Measurements from ENCODE around the gene SPATA6L. TPM values are rescaled to one million over a fixed set of nuclear protein-coding genes. Genes with fewer than 3 reads are reported as not detected.

SPATA6L gene
- total and polyA plus RNA-seq, 4 donors = 1.6 to 6.2 (median 2.2) TPM

DNA sequence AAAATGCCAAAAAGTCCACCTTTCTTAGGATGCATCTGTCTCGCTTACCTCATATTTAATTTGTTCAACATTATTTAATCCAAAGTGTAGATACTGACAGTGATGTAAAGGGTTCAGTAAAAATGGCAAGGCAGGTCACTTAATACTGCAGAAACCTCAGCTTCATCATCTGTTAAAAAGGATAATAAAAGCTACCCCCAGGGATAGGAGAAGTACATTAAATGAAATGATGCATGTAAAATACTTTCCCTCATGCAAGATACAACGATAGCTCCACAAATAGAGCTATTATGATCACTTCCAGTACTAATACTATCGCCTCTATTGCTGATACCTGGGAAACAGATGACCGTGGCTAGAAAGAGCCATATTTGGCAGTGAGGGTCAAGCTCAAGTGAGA, 93.1 kb downstream of the SPATA6L start:
- DNase-seq (ENCODE audit: low spot score) = no peak
- no peak for TF ChIP-seq JUND (IDR thresholded peaks at IDR 0.05)
- no peak for TF ChIP-seq GABPA (IDR thresholded peaks at IDR 0.05 in 1 of 2, conservative IDR thresholded peaks at IDR 0.05 in 1 of 2)
- no peak for TF ChIP-seq SP1 (IDR thresholded peaks at IDR 0.05)
- TF ChIP-seq HNF4A (conservative IDR thresholded peaks at IDR 0.05) = no peak
- no peak for TF ChIP-seq NR2F2 (IDR thresholded peaks at IDR 0.05)
- no peak for TF ChIP-seq TAF1 (conservative IDR thresholded peaks at IDR 0.05)
- TF ChIP-seq FOXA2 (IDR thresholded peaks at IDR 0.05) = no peak
- TF ChIP-seq ATF3 (IDR thresholded peaks at IDR 0.05) = no peak
- TF ChIP-seq HNF4G (IDR thresholded peaks at IDR 0.05) = no peak
- TF ChIP-seq, protein P1, sequence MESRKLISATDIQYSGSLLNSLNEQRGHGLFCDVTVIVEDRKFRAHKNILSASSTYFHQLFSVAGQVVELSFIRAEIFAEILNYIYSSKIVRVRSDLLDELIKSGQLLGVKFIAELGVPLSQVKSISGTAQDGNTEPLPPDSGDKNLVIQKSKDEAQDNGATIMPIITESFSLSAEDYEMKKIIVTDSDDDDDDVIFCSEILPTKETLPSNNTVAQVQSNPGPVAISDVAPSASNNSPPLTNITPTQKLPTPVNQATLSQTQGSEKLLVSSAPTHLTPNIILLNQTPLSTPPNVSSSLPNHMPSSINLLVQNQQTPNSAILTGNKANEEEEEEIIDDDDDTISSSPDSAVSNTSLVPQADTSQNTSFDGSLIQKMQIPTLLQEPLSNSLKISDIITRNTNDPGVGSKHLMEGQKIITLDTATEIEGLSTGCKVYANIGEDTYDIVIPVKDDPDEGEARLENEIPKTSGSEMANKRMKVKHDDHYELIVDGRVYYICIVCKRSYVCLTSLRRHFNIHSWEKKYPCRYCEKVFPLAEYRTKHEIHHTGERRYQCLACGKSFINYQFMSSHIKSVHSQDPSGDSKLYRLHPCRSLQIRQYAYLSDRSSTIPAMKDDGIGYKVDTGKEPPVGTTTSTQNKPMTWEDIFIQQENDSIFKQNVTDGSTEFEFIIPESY (IDR thresholded peaks at IDR 0.05) = no peak
- no peak for TF ChIP-seq MAX (IDR thresholded peaks at IDR 0.05)
- TF ChIP-seq, protein P2, sequence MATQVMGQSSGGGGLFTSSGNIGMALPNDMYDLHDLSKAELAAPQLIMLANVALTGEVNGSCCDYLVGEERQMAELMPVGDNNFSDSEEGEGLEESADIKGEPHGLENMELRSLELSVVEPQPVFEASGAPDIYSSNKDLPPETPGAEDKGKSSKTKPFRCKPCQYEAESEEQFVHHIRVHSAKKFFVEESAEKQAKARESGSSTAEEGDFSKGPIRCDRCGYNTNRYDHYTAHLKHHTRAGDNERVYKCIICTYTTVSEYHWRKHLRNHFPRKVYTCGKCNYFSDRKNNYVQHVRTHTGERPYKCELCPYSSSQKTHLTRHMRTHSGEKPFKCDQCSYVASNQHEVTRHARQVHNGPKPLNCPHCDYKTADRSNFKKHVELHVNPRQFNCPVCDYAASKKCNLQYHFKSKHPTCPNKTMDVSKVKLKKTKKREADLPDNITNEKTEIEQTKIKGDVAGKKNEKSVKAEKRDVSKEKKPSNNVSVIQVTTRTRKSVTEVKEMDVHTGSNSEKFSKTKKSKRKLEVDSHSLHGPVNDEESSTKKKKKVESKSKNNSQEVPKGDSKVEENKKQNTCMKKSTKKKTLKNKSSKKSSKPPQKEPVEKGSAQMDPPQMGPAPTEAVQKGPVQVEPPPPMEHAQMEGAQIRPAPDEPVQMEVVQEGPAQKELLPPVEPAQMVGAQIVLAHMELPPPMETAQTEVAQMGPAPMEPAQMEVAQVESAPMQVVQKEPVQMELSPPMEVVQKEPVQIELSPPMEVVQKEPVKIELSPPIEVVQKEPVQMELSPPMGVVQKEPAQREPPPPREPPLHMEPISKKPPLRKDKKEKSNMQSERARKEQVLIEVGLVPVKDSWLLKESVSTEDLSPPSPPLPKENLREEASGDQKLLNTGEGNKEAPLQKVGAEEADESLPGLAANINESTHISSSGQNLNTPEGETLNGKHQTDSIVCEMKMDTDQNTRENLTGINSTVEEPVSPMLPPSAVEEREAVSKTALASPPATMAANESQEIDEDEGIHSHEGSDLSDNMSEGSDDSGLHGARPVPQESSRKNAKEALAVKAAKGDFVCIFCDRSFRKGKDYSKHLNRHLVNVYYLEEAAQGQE (IDR thresholded peaks at IDR 0.05) = no peak
- no peak for TF ChIP-seq FOXA1 (IDR thresholded peaks at IDR 0.05)
- TF ChIP-seq RXRA (IDR thresholded peaks at IDR 0.05) = no peak
- Histone ChIP-seq H3K36me3 (ENCODE audit: control insufficient read depth in 4 of 4, insufficient read depth in 3 of 4, low read depth in 1 of 4, low read length in 3 of 4) (peaks cover 1 to 33% (median 20%) of the 10 kb centered on the region in 4 donors), H3K4me3 (ENCODE audit: low read depth in 1 of 3, low read length in 3 of 3) (no peak overlapping the region), H3K9me3 (ENCODE audit: control insufficient read depth in 4 of 4, low read length in 3 of 4) (no peaks in the 10 kb centered on the region), H3K4me1 (ENCODE audit: control insufficient read depth in 4 of 4, insufficient read depth in 4 of 4, low read length in 3 of 4) (peaks cover 0 to 12% (median 6%) of the 10 kb centered on the region in 4 donors), H3K9ac (ENCODE audit: low read depth in 1 of 2, low read length in 2 of 2) (no peak overlapping the region), H3K27me3 (ENCODE audit: control insufficient read depth in 4 of 4, insufficient read depth in 4 of 4, low read length in 3 of 4) (no peaks in the 10 kb centered on the region), H3K27ac (ENCODE audit: low read depth in 1 of 2, low read length in 2 of 2) (no peak overlapping the region)
- WGBS = 82% methylated on average over 4 of the region's 4 CpGs

GRCh38 chr9:4572184-4572826, 94.0 kb downstream of the SPATA6L start:
- H3K27ac ChIP-seq (ENCODE audit: low read depth in 1 of 2, low read length in 2 of 2) = no peak overlapping the region
- no peak overlapping the region for H3K9ac ChIP-seq (ENCODE audit: low read depth in 1 of 2, low read length in 2 of 2)
- H3K36me3 ChIP-seq (ENCODE audit: control insufficient read depth in 4 of 4, insufficient read depth in 3 of 4, low read depth in 1 of 4, low read length in 3 of 4) = peaks cover 1 to 37% (median 23%) of the 10 kb centered on the region in 4 donors
- peaks cover 0 to 12% (median 6%) of the 10 kb centered on the region in 4 donors for H3K4me1 ChIP-seq (ENCODE audit: control insufficient read depth in 4 of 4, insufficient read depth in 4 of 4, low read length in 3 of 4)
- DNase-seq (ENCODE audit: low spot score) = no peak
- H3K9me3 ChIP-seq (ENCODE audit: control insufficient read depth in 4 of 4, low read length in 3 of 4) = no peaks in the 10 kb centered on the region
- H3K4me3 ChIP-seq (ENCODE audit: low read depth in 1 of 3, low read length in 3 of 3) = no peak overlapping the region
- 65% methylated on average over 5 of the region's 5 CpGs for whole genome bisulfite sequencing
- no peak for TF ChIP-seq EGR1 (IDR thresholded peaks at IDR 0.05; ENCODE audit: low read depth in 2 of 2)
- TF ChIP-seq ATF3 (IDR thresholded peaks at IDR 0.05) = no peak
- no peak for TF ChIP-seq HNF4G (IDR thresholded peaks at IDR 0.05)
- TF ChIP-seq, protein P1 (IDR thresholded peaks at IDR 0.05) = no peak
- TF ChIP-seq NR2F2 (IDR thresholded peaks at IDR 0.05) = no peak
- no peak for TF ChIP-seq SP1 (IDR thresholded peaks at IDR 0.05)
- no peak for TF ChIP-seq YY1 (IDR thresholded peaks at IDR 0.05)
- TF ChIP-seq JUND (IDR thresholded peaks at IDR 0.05) = no peak
- no peak for TF ChIP-seq GABPA (IDR thresholded peaks at IDR 0.05 in 1 of 2, conservative IDR thresholded peaks at IDR 0.05 in 1 of 2)
- TF ChIP-seq TAF1 (conservative IDR thresholded peaks at IDR 0.05) = no peak
- TF ChIP-seq FOXA2 (IDR thresholded peaks at IDR 0.05) = no peak
- no peak for TF ChIP-seq MAX (IDR thresholded peaks at IDR 0.05)
- TF ChIP-seq RAD21 (IDR thresholded peaks at IDR 0.05) = no peak
- TF ChIP-seq HNF4A (conservative IDR thresholded peaks at IDR 0.05) = no peak
- no peaks in the 10 kb centered on the region for H3K27me3 ChIP-seq (ENCODE audit: control insufficient read depth in 4 of 4, insufficient read depth in 4 of 4, low read length in 3 of 4)

Data from liver (tissue), 9 donors.